ENCODE measurements around the gene ZNF74. TPM values are rescaled to one million over a fixed set of nuclear protein-coding genes. Genes with fewer than 3 reads are reported as not detected.
"Not testable (repeated sequence)": the region's sequence is repeated elsewhere in the genome, so short reads cannot be mapped to it uniquely, and the experiment has no call there.

ZNF74 gene
- total RNA-seq, 1 experiment from 2014 or later = 18.6 TPM

DNA sequence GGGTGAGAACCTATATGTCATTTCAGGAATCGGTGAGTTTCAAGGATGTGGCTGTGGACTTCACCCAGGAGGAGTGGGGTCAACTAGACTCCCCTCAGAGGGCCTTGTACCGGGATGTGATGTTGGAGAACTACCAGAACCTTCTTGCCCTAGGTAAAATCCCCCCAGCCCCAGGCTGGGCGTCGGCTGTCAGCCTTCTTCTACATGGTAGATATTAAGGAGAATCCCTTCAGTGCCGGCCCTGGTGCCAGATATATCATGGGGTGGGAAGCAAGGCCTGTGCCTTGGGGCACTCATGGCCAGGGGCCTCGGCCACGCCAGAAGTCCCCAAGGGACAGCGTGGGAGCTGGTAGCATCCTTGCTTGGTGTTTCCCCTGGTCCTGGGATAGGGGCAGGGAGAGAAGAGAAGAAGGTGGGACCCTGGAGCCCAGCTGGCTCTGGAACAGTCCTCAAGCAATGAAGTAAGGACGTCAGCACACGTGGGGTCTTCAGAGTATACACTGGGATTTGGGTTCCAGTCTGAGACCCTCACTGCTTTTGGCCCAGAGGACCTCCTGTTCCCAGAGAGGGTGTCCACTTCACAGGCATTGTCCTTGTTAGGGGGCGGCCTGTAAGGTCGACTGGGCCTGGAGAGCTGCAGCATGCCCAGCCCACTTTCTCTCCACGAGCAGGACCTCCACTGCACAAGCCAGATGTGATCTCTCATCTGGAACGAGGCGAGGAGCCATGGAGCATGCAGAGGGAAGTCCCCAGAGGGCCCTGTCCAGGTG is 6.8 kb downstream of the ZNF74 start:
- DNase-seq (ENCODE audit: low spot score) = no peak

DNA sequence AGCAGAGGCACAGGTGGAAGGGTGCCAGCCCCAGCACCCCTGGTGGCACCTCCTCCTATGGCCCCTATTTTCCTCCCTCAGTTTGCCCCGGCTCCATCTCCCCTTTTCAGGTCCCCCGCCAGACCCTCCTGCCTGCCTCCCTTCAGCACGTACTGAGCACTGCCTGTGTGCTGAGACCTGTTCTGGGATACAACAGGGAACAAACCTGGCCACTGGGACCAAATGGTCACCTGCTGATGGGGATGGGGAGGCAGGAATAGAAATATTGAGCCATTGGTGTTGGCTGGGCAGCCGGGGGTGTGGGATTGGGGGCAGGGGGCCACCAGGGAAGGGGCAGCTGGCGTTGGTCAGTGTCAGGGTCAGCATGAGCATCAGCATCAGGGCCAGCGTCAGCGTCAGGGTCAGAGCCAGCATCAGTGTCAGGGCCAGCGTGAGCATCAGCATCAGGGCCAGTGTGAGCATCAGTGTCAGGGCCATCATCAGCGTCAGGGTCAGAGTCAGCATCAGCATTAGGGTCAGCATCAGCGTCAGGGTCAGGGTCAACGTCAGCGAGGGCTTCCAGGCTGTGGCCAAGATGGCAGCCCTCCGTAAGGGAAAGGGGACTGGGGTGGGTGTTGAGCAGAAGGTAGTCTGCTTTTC is 7.5 kb downstream of the ZNF74 start:
- DNase-seq (ENCODE audit: low spot score) = no peak

DNA sequence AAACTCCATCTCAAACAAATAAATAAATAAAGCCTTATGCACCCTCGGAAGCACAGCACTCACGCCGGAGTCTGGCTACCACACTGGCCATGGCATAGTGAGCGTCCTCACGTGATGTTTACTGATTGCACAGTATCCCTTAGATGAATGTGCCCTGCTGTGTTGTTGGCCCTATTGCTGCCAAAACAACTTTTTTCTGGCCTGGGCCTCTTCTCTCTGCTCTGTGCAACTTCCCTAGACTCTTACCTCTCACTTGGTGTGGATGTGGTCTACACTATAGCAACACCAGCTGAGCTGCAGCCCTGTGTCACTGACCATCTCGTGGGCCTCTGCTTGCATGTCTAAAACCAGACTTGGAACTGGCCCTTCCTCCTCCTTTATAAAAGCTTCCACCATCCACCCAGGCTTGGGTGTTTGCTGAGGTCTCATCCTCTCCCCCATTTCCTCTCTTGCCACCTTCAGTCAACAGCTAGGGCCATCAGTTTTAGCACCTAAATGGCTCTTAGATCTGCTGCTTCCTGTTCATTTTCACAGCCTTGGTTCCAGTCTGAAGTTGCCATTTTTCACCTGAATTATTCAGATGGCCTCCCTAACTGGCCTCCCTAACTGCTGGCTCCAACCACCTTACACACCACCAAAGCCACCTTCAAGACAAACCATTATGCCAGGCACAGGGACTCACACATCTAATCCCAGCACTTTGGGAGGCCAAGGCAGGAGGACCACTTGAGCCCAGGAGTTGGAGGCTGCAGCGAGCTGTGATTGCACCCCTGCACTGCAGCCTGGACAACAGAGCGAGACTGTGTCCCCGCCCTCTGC is 9.2 kb downstream of the ZNF74 start:
- no peak for DNase-seq (ENCODE audit: low spot score)

DNA sequence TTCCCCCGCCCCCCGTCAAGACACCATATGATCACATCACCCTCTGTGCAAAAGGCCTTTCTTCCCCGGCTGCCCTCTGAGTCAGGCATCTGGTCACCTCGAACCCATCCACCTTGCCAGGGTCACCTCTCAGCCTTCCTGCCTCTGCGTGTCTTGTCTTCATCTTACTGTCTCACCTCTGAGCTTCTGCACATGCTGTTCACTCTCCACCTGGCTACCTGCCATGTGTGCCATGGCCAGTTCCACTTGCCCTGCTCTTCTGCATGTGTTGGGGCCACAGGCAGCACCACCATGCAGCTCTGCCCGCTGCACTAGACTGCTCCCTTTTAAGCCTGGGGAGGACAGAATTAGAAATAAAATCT is 9.8 kb downstream of the ZNF74 start:
- no peak for DNase-seq (ENCODE audit: low spot score)

DNA sequence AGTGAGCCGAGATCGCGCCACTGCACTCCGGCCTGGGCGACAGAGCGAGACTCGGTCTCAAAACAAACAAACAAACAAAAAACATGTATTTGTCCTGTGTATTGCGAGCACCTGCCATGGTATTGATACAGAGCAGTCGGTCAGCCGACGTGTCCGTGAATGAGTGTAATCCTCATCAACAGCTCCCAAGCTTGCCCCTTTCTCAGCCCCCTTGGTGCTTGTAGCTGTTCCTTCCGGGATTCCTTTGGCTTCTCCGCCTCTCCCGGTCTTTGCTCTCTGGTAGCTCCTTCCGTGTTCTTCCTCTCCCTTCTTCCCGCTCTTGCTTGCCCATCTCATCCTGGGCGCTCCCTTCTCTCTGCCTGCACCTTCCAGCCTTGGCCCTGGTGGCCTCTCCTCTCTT is 10.9 kb downstream of the ZNF74 start:
- no peak for DNase-seq (ENCODE audit: low spot score)

DNA sequence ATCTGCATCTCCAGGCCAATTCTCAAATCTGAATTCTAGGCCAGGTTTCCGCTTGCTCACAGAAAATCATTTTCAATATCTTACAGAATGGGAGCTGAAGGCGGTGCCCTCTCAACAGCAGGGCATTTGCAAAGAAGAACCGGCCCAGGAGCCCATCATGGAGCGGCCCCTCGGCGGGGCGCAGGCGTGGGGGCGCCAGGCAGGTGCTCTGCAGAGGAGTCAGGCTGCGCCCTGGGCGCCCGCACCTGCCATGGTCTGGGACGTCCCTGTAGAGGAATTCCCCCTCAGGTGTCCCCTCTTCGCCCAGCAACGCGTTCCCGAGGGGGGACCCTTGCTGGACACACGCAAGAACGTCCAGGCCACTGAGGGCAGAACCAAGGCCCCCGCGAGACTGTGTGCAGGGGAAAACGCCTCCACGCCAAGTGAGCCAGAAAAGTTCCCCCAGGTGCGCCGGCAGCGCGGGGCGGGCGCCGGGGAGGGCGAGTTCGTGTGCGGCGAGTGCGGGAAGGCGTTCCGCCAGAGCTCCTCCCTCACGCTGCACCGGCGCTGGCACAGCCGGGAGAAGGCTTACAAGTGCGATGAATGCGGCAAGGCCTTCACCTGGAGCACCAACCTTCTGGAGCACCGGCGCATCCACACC is 11.5 kb downstream of the ZNF74 start:
- no peak for DNase-seq (ENCODE audit: low spot score)

DNA sequence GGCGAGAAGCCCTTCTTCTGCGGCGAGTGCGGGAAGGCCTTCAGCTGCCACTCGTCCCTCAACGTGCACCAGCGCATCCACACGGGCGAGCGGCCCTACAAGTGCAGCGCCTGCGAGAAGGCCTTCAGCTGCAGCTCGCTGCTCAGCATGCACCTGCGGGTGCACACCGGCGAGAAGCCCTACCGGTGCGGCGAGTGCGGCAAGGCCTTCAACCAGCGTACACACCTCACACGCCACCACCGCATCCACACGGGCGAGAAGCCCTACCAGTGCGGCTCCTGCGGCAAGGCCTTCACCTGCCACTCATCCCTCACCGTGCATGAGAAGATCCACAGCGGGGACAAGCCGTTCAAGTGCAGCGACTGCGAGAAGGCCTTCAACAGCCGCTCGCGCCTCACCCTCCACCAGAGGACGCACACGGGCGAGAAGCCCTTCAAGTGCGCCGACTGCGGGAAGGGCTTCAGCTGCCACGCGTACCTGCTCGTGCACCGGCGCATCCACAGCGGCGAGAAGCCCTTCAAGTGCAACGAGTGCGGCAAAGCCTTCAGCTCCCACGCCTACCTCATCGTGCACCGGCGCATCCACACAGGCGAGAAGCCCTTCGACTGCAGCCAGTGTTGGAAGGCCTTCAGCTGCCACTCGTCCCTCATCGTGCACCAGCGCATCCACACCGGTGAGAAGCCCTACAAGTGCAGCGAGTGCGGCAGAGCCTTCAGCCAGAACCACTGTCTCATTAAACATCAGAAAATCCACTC is 12.2 kb downstream of the ZNF74 start:
- no peak for DNase-seq (ENCODE audit: low spot score)

DNA sequence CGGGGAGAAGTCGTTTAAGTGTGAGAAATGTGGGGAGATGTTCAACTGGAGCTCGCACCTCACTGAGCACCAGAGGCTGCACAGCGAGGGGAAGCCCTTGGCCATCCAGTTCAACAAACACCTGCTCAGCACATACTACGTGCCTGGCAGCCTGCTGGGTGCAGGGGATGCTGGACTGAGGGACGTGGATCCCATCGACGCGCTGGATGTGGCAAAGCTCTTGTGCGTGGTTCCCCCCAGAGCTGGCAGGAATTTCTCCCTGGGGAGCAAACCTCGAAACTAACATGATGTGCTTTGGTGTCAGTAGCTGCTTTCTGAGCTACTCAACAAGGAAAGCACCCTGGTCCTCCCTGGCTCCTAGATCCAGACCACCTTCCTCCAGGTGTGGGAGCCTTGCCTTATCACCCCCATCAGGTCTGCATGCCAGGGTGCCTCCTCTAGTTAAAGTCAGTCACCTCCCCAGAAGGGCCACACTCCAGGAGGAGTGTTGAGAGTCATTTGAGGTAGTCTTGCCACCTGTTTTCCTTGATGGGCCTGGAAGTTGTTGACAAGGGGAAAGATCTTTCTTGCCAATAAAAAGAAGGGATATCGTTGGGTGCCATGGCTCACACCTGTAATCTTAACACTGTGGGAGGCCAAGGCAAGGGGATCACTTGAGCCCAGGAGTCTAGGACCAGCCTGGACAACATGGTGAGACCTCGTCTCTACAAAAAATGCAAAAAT is 12.9 kb downstream of the ZNF74 start:
- DNase-seq (ENCODE audit: low spot score) = no peak

DNA sequence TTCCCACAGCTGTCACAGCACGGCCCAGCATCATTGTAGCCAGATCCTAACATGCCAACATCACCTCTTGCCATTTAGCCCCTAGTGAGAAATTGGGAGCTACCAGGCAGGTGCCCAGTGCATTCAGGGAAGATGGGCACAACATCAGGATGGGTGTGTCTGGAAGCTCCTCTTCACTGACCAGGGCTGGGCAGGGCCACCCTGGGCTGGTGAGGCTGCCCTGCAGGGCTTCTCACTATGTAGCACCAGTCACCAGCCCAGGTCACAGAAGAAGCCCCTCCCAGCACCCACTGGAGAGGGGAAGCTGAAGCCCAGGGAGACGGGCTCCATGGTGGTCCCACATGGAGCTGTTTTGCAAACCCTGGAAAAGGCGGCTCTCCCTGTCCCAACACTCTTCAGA is 13.9 kb downstream of the ZNF74 start:
- no peak for DNase-seq (ENCODE audit: low spot score)

DNA sequence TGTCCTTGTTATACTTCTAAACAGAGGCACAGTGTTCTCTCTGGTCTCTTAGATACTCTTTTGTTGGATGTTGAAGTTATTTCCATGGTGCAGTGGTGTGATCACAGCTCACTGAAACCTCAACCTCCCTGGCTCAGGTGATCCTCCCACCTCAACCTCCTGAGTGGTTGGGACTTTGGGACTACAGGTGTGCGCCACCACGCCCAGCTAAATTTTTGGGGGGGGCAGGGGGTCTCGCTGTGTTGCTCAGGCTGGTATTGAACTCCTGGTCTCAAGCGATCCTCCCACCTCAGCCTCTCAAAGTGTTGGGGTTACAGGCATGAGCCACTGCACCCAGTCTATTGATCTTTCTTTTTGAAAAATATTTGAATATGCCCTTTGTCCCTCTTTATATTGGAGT is 14.9 kb downstream of the ZNF74 start:
- DNase-seq (ENCODE audit: low spot score) = no peak

DNA sequence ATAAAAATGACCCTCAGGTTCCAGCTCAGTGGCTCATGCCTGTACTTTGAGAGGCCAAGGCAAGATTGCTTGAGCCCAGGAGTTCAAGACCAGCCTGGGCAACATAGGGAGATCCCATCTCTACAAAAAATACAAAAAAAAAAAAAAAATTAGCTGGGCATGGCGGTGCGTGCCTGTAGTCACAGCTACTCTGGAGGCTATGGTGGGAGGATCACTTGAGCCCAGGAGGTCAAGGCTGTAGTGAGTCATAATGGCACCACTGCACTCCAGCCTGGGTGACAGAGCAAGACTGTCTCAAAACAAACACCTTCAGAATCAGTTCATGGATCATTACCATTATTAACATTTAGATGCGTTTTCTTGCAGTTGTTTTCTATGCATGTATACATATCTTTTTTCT is 15.4 kb downstream of the ZNF74 start:
- DNase-seq (ENCODE audit: low spot score) = not testable (repeated sequence)

DNA sequence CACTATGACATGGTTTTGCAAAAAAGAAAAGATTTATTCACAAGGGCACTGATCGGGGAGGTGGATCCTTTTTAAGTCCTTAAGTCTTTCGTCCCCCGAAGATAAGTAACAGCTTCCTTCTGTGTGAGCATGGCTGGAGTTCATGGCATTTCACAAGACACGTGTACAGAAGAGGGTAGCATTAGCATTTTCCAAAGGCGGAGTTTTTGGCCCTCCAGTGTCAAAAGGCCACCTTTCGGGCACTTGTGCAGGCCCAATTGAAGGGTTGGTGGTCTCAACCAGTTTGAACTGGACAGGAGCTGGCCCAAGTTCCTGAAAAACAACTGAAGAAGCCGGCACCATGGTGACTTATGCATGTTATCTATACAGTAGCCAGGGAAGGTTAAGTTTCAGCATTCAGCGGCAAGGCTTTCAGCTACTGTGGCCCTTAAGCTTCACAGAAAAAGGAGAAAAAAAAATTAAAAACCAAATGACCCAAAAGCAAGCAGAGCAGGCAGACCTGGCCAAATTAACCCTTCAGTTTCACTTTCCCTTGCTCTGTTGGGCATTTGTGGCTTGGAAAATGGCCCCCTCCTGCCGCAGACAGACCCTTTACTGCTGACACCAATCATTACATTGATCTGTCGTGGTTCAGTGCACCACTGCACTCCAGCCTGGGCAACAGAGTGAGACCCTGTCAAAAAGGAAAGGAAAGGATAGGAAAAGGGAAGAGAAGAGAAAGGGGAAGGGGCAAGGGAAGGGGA is 18.7 kb downstream of the ZNF74 start:
- no peak for DNase-seq (ENCODE audit: low spot score)

DNA sequence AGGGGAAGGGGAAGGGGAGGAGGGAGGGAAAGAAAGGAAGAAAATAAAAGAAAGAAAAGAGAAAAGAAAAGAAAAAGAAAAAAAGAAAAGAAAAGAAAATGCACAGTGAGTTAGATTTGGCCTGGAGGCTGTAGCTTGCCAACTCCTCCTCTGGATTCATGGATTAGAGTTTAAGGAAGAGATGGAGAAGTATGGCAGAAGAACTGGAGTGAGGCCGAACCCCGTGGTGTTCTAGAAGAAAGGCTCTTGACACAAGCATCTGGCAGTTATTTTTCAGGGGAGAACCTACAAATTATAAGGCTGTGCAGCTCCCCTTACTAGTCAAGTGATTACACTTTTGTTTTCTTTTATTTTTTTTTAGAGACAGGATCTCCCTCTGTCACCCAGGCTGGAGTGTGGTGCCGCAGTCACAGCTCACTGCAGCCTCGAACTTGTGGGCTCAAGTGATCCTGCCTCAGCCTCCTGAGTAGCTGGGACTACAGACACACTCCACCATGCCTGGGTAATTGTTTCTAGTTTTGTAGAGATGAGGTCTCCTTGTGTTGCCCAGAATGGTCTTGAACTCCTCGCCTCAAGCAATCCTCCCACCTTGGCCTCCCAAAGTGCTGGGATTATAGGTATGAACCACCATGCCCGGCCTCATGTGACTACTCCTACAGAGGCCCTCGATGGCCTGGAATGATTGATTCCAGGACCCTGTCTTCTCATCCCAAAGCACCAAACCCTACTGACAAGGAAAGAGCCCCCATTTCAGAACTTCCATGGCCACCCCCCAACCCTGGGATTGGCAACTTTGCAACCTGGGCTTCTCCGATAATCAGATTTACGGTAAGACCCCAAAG is 19.5 kb downstream of the ZNF74 start:
- no peak for DNase-seq (ENCODE audit: low spot score)

DNA sequence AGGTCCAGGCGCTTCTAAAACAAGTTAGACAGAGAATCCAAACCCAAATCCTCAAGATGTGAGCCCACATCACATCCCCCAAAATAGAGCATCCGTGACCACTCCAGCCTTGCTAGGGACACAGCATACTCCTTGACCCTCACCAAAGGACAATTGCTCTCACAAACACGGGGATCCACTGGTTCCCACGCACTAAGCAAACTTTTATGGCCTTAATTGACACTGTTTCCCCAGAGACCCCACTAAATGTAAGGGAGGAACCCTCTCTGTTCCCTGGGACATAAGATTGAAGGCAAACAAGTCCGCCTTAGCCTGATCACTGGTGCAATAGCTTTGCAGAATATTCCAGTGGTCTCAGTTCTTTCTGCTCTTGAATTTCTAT is 20.1 kb downstream of the ZNF74 start:
- no peak for DNase-seq (ENCODE audit: low spot score)

DNA sequence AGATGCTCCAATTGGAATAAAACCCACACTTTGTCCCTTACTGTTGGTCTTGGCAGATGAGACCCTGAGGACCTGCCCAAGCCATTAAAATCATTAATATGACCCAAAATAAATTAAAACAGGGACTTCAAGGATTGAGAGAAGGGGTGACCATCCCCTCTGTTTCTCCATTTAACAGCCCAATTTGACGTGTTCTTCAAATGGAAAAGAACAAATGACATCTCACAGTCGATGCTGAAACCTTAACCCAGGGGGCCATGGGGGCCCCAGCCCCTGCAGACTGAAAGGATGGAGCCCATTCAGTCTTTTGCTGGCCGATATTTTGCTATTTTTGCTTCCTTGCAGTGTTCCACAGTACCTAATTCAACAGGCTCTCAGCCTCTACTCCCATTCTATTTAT is 20.5 kb downstream of the ZNF74 start:
- DNase-seq (ENCODE audit: low spot score) = no peak

DNA sequence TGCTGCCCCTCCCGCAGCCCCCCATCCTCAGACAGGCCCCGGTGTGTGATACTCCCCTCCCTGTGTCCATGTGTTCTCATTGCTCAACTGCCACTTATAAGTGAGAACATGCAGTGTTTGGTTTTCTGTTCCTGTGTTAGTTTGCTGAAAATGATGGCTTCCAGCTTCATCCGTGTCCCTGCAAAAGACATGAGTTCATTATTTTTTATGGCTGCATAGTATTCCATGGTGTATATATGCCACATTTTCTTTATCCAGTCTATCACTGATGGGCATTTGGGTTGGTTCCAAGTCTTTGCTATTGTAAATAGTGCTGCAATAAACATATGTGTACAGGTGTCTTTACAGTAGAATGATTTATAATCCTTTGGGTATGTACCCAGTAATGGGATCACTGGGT is 21.3 kb downstream of the ZNF74 start:
- DNase-seq (ENCODE audit: low spot score) = not testable (repeated sequence)

DNA sequence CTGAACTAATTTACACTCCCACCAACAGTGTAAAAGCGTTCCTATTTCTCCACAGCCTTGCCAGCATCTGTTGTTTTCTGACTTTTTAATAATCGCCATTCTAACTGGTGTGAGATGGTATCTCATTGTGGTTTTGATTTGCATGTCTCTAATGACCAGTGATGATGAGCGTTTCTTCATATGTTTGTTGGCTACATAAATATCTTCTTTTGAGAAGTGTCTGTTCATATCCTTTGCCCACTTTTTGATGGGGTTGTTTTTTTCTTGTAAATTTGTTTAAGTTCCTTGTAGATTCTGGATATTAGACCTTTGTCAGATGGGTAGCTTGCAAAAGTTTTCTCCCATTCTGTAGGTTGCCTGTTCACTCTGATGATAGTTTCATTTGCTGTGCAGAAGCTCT is 21.7 kb downstream of the ZNF74 start:
- not testable (repeated sequence) for DNase-seq (ENCODE audit: low spot score)

DNA sequence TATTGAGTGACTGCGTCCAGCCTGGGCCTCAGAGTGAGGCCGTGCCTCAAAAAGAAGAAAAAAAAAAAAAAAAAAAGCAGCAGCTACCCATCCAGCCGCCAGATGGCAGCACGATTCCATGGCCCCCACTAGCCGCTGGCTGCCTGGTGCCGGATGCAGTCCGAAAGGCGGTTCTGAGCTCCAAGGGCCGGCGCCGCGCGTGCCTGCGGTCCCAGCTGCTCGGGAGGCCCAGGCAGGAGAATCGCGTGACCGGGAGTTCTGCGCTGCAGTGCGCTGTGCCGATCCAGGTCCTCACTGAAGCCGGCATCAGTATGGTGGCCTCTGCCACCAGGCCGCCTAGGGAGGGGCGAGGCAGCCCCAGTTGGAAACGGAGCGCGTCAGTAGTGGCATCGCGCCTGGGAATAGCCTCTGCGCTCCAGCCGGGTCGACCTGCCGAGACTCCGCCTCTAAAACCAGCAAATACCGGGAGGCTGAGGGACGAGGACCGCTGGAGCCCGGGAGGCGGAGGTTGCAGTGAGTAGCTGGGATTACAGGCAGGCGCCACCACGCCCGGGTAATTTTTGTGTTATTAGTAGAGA is 24.3 kb downstream of the ZNF74 start:
- peak; percentile 74 for DNase-seq (ENCODE audit: low spot score)

DNA sequence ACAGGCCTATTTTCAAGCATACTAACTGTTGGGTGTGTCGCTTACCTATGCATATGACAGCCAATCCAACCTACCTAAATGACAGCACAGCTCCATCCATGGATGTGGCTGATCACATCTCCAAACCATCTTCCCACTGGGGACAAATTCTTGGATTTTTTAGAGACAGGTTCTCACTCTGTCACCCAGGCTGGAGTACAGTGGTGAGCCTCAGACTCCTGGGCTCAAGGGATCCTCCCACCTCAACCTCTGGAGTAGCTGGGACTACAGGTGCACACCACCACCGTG is 25.7 kb downstream of the ZNF74 start:
- DNase-seq (ENCODE audit: low spot score) = no peak

Measured in HT-29 (cell line).